Tibial nerve (tissue), 4 donors: ENCODE data around the gene USP5. TPM values are rescaled to one million over a fixed set of nuclear protein-coding genes. Genes with fewer than 3 reads are reported as not detected.
"Not testable (repeated sequence)": the region's sequence is repeated elsewhere in the genome, so short reads cannot be mapped to it uniquely, and the experiment has no call there.

ENCODE experiments used
- DNase-seq, 2 donors: peaks; one replicate each; pipeline ENCODE4 v3.0.0-alpha.2; 2019; ENCODE audit warnings: low spot score in 2 of 2
- H3K27ac ChIP-seq, 4 donors: fragments of 200-600 bp; sonication (generic) in 3 of 4; one replicate each; pipeline ENCODE4 v1.5.1; 2017 to 2019; ENCODE audit warnings: mild to moderate bottlenecking in 1 of 4
- H3K27me3 ChIP-seq, 2 donors: fragments of 200-600 bp; sonication (generic) in 1 of 2; one replicate each; pipeline versions ENCODE4 v1.5.1 to v1.6.0; 2017 to 2019
- H3K36me3 ChIP-seq, 3 donors: fragments of 200-600 bp; sonication (generic); one replicate each; pipeline ENCODE4 v1.5.1; 2018 to 2019
- H3K4me1 ChIP-seq, 4 donors: fragments of 200-600 bp; sonication (generic) in 3 of 4; one replicate each; pipeline ENCODE4 v1.5.1; 2017 to 2019
- H3K4me3 ChIP-seq, 4 donors: fragments of 200-600 bp; sonication (generic) in 3 of 4; one replicate each; pipeline ENCODE4 v1.5.1; 2017 to 2019; ENCODE audit warnings: mild to moderate bottlenecking in 1 of 4, moderate library complexity in 1 of 4
- H3K9me3 ChIP-seq, 4 donors: fragments of 200-600 bp; sonication (generic) in 3 of 4; one replicate each; pipeline ENCODE4 v1.5.1; 2017 to 2019
- EP300 ChIP-seq, 2 donors: sonication (generic); formaldehyde crosslinking; IDR thresholded peaks; one replicate each; pipeline ENCODE4 v1.6.1; 2017; ENCODE audit warnings: antibody characterized with exemption in 2 of 2, mild to moderate bottlenecking in 1 of 2
- POLR2A ChIP-seq, 2 donors: fragments of 450-650 bp; IDR thresholded peaks; one replicate each; pipeline ENCODE4 v1.6.1; 2017; ENCODE audit warnings: antibody characterized with exemption in 2 of 2, mild to moderate bottlenecking in 2 of 2, moderate library complexity in 2 of 2
- WGBS, 2 donors: methylation state at CpG; one replicate each; pipeline ENCODE4 v1.1.5; 2018; 5-methylcytosine and 5-hydroxymethylcytosine counted together
- total RNA-seq, 4 donors: library from RNA; depleted of rRNA; stranded (reverse); fragments of >200 nt; gene quantifications; one replicate each; pipeline ENCODE4 v1.1.0, GENCODE V29; 2016
- TF ChIP-seq, protein P1 (sequence below), 5 experiments: fragments of 200-600 bp in 3 of 5; fragments of 450-650 bp in 2 of 5; sonication (generic) in 3 of 5; IDR thresholded peaks; one replicate each; pipeline ENCODE4 v1.5.1; 2016 to 2019; ENCODE audit warnings: antibody characterized with exemption in 5 of 5, mild to moderate bottlenecking in 3 of 5, moderate library complexity in 2 of 5

Gene USP5
- total RNA-seq, 4 donors from 2014 or later: 47.6 to 63.9 (median 56.8) TPM

DNA sequence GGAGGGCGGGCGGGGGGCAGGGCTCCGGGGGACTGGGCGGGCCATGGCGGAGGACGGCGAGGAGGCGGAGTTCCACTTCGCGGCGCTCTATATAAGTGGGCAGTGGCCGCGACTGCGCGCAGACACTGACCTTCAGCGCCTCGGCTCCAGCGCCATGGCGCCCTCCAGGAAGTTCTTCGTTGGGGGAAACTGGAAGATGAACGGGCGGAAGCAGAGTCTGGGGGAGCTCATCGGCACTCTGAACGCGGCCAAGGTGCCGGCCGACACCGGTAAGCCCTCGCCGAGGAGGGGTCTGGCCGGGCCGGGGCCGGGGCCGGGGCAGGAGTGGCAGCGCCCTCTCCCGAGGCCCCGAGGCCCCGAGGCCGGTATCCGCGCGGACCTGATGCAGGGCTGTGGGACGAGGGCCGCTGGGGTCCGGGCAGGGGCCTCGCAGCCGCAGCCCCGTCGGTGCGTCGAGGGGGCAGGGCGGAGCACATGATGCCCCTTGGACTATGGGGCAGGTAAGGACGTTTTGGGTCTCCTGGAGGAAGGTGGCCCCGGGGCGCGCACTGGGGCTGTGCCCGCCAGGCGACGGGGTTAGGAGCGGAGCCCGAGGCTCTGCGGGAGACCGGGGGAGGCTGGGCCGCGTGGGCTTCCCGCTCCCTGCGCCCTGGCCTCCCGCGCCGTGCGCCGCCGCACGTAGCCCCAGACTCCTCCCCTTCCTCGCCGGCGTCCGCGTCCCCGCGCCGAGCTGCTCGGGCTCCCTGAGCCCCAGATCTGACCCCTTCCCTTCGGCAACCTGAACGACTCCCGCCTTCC is 15.7 kb downstream of the USP5 start, which contains the start of gene TPI1:
TPI1 (plus strand) TSS at position 119 of the 798 bp plus-strand sequence; CDS start at position 155, 36 bp downstream.
- WGBS, 2 donors: 0 to 2% methylated on average over 15 to 24 of the region's 86 CpGs
- H3K4me1 ChIP-seq: peaks cover 0 to 52% (median 32%) of the 10 kb centered on the region in 4 donors
- peak in 1 of 2 donors; percentile 74 for DNase-seq
- no peaks in the 10 kb centered on the region for H3K27me3 ChIP-seq
- H3K27ac ChIP-seq: peak within 1 kb of the TSS; percentile 77 to 98 (median 96)
- H3K9me3 ChIP-seq: no peaks in the 10 kb centered on the region
- H3K36me3 ChIP-seq: peaks cover 0 to 58% (median 0%) of the 10 kb centered on the region in 3 donors
- TF ChIP-seq, protein P1, sequence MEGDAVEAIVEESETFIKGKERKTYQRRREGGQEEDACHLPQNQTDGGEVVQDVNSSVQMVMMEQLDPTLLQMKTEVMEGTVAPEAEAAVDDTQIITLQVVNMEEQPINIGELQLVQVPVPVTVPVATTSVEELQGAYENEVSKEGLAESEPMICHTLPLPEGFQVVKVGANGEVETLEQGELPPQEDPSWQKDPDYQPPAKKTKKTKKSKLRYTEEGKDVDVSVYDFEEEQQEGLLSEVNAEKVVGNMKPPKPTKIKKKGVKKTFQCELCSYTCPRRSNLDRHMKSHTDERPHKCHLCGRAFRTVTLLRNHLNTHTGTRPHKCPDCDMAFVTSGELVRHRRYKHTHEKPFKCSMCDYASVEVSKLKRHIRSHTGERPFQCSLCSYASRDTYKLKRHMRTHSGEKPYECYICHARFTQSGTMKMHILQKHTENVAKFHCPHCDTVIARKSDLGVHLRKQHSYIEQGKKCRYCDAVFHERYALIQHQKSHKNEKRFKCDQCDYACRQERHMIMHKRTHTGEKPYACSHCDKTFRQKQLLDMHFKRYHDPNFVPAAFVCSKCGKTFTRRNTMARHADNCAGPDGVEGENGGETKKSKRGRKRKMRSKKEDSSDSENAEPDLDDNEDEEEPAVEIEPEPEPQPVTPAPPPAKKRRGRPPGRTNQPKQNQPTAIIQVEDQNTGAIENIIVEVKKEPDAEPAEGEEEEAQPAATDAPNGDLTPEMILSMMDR (IDR thresholded peaks at IDR 0.05): peak in 3 of 5 experiments; percentile 3 to 23 (median 10)
- TF ChIP-seq EP300 (IDR thresholded peaks at IDR 0.05) (peak in 1 of 2 donors; percentile 99), POLR2A (IDR thresholded peaks at IDR 0.05) (peak; percentile 96)
- peak within 1 kb of the TSS; percentile 76 to 96 (median 94) for H3K4me3 ChIP-seq

DNA sequence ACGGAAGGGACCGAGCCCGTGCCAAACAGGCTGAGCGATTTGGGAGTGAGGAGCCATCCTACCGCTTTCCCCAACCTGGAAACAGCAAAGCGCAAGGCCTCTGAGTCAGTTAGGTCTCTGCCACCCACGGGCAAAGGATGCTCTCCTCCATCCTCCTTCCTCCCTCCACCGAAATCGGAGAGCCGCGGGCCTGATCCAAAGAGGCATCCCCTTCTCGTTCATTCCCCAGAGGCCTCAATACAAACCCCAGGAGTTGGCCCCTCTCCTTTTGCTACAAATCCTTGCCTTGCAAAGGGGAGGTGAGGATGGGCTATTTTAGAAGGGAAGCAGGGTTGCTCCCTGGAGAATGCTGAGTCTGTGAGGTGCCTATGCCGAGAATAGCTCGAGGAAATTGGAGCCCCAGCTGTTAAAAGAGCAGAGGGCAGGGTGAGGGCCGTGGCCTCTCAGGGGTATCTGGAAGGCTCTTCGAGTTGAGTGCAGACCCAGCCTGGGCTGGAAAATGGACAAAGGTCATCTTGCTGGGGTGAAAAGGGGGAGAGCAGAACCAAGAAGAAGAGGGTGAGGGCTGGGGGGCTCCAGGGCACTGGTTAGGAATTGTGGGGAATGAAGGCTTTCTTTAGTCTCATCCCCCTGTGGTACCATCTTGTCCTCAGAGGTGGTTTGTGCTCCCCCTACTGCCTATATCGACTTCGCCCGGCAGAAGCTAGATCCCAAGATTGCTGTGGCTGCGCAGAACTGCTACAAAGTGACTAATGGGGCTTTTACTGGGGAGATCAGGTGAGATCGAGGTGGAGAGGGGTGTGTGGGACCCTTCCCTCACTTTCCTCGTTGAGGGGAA is 16.5 kb downstream of the USP5 start:
- peaks cover 0 to 52% (median 32%) of the 10 kb centered on the region in 4 donors for H3K4me1 ChIP-seq
- peaks cover 0 to 50% (median 0%) of the 10 kb centered on the region in 3 donors for H3K36me3 ChIP-seq
- no peaks in the 10 kb centered on the region for H3K9me3 ChIP-seq
- H3K27ac ChIP-seq: peak overlapping the region; percentile 77 to 98 (median 96)
- peak overlapping the region; percentile 76 to 96 (median 94) for H3K4me3 ChIP-seq
- no peak for TF ChIP-seq POLR2A (IDR thresholded peaks at IDR 0.05)
- TF ChIP-seq, protein P1 (IDR thresholded peaks at IDR 0.05): no peak
- no peak for TF ChIP-seq EP300 (IDR thresholded peaks at IDR 0.05)
- no peak for DNase-seq
- H3K27me3 ChIP-seq: no peaks in the 10 kb centered on the region
- WGBS, 2 donors: 5 to 7% methylated on average over 17 to 22 of the region's 22 CpGs

DNA sequence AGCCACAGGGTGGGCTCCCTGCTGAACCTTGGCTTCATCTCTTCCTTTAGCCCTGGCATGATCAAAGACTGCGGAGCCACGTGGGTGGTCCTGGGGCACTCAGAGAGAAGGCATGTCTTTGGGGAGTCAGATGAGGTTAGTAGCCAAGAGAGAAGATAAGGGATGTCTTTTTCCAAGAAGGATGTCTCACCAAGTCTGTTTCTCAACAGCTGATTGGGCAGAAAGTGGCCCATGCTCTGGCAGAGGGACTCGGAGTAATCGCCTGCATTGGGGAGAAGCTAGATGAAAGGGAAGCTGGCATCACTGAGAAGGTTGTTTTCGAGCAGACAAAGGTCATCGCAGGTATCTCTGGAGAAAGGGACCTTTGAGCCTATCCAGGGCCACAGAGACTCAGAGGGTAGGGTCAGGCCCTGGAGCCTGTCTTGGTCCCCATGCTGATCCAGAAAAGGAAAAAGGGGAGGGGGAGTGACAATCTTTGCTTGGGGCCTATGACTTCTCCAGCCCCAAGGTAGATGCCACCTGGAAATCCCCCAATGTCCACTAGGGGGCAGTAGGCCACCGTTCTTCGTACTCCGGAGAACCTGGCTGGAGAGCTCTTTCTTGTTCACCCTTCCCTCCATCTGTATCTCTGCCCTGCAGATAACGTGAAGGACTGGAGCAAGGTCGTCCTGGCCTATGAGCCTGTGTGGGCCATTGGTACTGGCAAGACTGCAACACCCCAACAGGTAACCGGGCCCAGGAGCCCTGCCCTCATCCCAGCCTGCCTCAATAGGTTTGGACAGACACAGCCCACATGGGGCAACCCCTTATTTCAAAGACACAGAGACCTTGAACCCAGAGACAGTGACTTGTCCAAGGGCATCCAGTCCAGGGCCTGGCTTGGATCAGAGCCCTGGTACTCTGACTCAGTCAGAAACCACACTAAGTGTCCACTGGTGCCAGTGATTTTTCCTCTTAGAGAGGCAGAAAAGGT is 17.4 kb downstream of the USP5 start:
- TF ChIP-seq, protein P1 (IDR thresholded peaks at IDR 0.05): peak; percentile 84 to 95 (median 88)
- TF ChIP-seq EP300 (IDR thresholded peaks at IDR 0.05): no peak
- 29 to 34% methylated on average over 12 of the region's 12 CpGs for WGBS, 2 donors
- H3K27me3 ChIP-seq: no peaks in the 10 kb centered on the region
- peaks cover 0 to 60% (median 32%) of the 10 kb centered on the region in 4 donors for H3K4me1 ChIP-seq
- H3K9me3 ChIP-seq: no peaks in the 10 kb centered on the region
- DNase-seq: peak; percentile 69 to 88
- H3K27ac ChIP-seq: peak overlapping the region in 3 of 4 donors; percentile 94 to 98 (median 97)
- peaks cover 0 to 41% (median 0%) of the 10 kb centered on the region in 3 donors for H3K36me3 ChIP-seq
- H3K4me3 ChIP-seq: peak overlapping the region in 1 of 4 donors; percentile 76

DNA sequence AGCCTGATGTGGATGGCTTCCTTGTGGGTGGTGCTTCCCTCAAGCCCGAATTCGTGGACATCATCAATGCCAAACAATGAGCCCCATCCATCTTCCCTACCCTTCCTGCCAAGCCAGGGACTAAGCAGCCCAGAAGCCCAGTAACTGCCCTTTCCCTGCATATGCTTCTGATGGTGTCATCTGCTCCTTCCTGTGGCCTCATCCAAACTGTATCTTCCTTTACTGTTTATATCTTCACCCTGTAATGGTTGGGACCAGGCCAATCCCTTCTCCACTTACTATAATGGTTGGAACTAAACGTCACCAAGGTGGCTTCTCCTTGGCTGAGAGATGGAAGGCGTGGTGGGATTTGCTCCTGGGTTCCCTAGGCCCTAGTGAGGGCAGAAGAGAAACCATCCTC is 18.4 kb downstream of the USP5 start:
- not testable (repeated sequence) for DNase-seq, H3K9me3 ChIP-seq, H3K4me3 ChIP-seq, H3K27me3 ChIP-seq
- peaks cover 0 to 65% (median 32%) of the 10 kb centered on the region in 4 donors for H3K4me1 ChIP-seq
- H3K36me3 ChIP-seq: peaks cover 0 to 31% (median 0%) of the 10 kb centered on the region in 3 donors
- 71 to 73% methylated on average over 4 of the region's 4 CpGs for WGBS, 2 donors
- peak overlapping the region in 1 of 4 donors; percentile 94 for H3K27ac ChIP-seq
